Stimulated activated naive CD8-positive, alpha-beta T cell treated with anti-CD3 and anti-CD28 coated beads, Interleukin-15, amount 100 ng/mL, for 72 hours (primary cell): ENCODE results near the gene RND2.
A peak's percentile ranks its signal among the peaks of the same experiment; 100 is the strongest.
"Not testable (repeated sequence)": the region's sequence is repeated elsewhere in the genome, so short reads cannot be mapped to it uniquely, and the experiment has no call there.

Experiments used
- ATAC-seq: fragments of 150-1000 bp; cut with Tn5 transposase; 2 replicates; pipeline ENCODE4 v1.10.0; 2021; ENCODE audit warnings: mild to moderate bottlenecking, moderate library complexity
- DNase-seq, 2 donors: peaks; one replicate each; pipeline ENCODE4 v3.0.0; 2021 to 2022
- H3K27ac Mint-ChIP-seq, 2 donors: one replicate each; pipeline ENCODE4 v1.8.0; 2022; ENCODE audit warnings: mild to moderate bottlenecking in 2 of 2, mixed read lengths in 2 of 2, moderate library complexity in 2 of 2
- H3K27me3 Mint-ChIP-seq: one replicate; pipeline ENCODE4 v1.8.0; 2022; ENCODE audit warnings: mixed read lengths
- H3K4me1 Mint-ChIP-seq: one replicate; pipeline ENCODE4 v1.8.0; 2022; ENCODE audit warnings: mild to moderate bottlenecking, mixed read lengths
- H3K4me3 Mint-ChIP-seq, 2 donors: one replicate each; pipeline ENCODE4 v1.8.0; 2022; ENCODE audit warnings: mild to moderate bottlenecking in 2 of 2, mixed read lengths in 2 of 2, moderate library complexity in 1 of 2
- H3K9me3 Mint-ChIP-seq, 2 donors: one replicate each; pipeline ENCODE4 v1.8.0; 2022; ENCODE audit warnings: mixed read lengths in 2 of 2

The RND2 gene

GRCh38 chr17:43031666-43032065, 6.6 kb downstream of the RND2 start:
- Mint-ChIP-seq H3K4me3 (no peak overlapping the region), H3K9me3 (no peaks in the 10 kb centered on the region), H3K27me3 (no peaks in the 10 kb centered on the region), H3K27ac (no peak overlapping the region), H3K4me1 (no peaks in the 10 kb centered on the region)
- ATAC-seq (no peak), DNase-seq (no peak)

GRCh38 chr17:43033948-43034881, 9.2 kb downstream of the RND2 start:
- Mint-ChIP-seq H3K4me1 (no peaks in the 10 kb centered on the region), H3K27me3 (no peaks in the 10 kb centered on the region), H3K4me3 (no peak overlapping the region), H3K9me3 (no peaks in the 10 kb centered on the region), H3K27ac (no peak overlapping the region)
- DNase-seq (no peak), ATAC-seq (no peak)

GRCh38 chr17:43034894-43035293, 9.9 kb downstream of the RND2 start:
- Mint-ChIP-seq H3K4me3 (no peak overlapping the region), H3K9me3 (no peaks in the 10 kb centered on the region), H3K27ac (peak overlapping the region in 1 of 2 donors; percentile 28)

GRCh38 chr17:43039646-43040045, 14.6 kb downstream of the RND2 start:
- Mint-ChIP-seq H3K27me3 (no peaks in the 10 kb centered on the region), H3K4me1 (no peaks in the 10 kb centered on the region), H3K27ac (no peak overlapping the region), H3K9me3 (no peaks in the 10 kb centered on the region), H3K4me3 (no peak overlapping the region)
- ATAC-seq: no peak
- DNase-seq: no peak

More at GRCh38 chr17:43034894-43035293, 9.9 kb downstream of the RND2 start:
- DNase-seq (no peak), ATAC-seq (no peak)
- Mint-ChIP-seq H3K4me1 (no peaks in the 10 kb centered on the region), H3K27me3 (no peaks in the 10 kb centered on the region)

GRCh38 chr17:43040655-43041054, 15.6 kb downstream of the RND2 start:
- H3K4me1 Mint-ChIP-seq: no peaks in the 10 kb centered on the region
- no peaks in the 10 kb centered on the region for H3K27me3 Mint-ChIP-seq
- H3K4me3 Mint-ChIP-seq: no peak overlapping the region
- H3K9me3 Mint-ChIP-seq: no peaks in the 10 kb centered on the region
- ATAC-seq (no peak), DNase-seq (no peak)
- peak overlapping the region in 1 of 2 donors; percentile 13 for H3K27ac Mint-ChIP-seq

GRCh38 chr17:43042025-43042628, 17.1 kb downstream of the RND2 start:
- Mint-ChIP-seq H3K4me3 (no peak overlapping the region), H3K27ac (no peak overlapping the region), H3K4me1 (no peaks in the 10 kb centered on the region), H3K27me3 (no peaks in the 10 kb centered on the region), H3K9me3 (no peaks in the 10 kb centered on the region)
- ATAC-seq: no peak
- no peak for DNase-seq

- DNase-seq (no peak), ATAC-seq (no peak)
- no peak overlapping the region for H3K4me3 Mint-ChIP-seq
- H3K9me3 Mint-ChIP-seq: no peaks in the 10 kb centered on the region
- H3K27ac Mint-ChIP-seq: peak overlapping the region in 1 of 2 donors; percentile 71
- H3K4me1 Mint-ChIP-seq: no peaks in the 10 kb centered on the region
- H3K27me3 Mint-ChIP-seq: no peaks in the 10 kb centered on the region
Measured at GRCh38 chr17:43043307-43043706, 18.3 kb downstream of the RND2 start.

GRCh38 chr17:43044024-43044423, 19.0 kb downstream of the RND2 start:
- H3K27me3 Mint-ChIP-seq: no peaks in the 10 kb centered on the region
- no peak for ATAC-seq
- no peak overlapping the region for H3K4me3 Mint-ChIP-seq
- H3K4me1 Mint-ChIP-seq: no peaks in the 10 kb centered on the region
- no peaks in the 10 kb centered on the region for H3K9me3 Mint-ChIP-seq
- no peak overlapping the region for H3K27ac Mint-ChIP-seq
- no peak for DNase-seq

- H3K4me1 Mint-ChIP-seq: no peaks in the 10 kb centered on the region
- no peaks in the 10 kb centered on the region for H3K9me3 Mint-ChIP-seq
- DNase-seq (no peak), ATAC-seq (no peak)
- H3K27ac Mint-ChIP-seq: no peak overlapping the region
- H3K27me3 Mint-ChIP-seq: no peaks in the 10 kb centered on the region
- no peak overlapping the region for H3K4me3 Mint-ChIP-seq
Measured at GRCh38 chr17:43051969-43052368, 26.9 kb downstream of the RND2 start.

- H3K4me1 Mint-ChIP-seq, H3K27me3 Mint-ChIP-seq, ATAC-seq, H3K9me3 Mint-ChIP-seq, H3K4me3 Mint-ChIP-seq, DNase-seq: not testable (repeated sequence)
- peak overlapping the region in 1 of 2 donors; percentile 52 for H3K27ac Mint-ChIP-seq
Measured at GRCh38 chr17:43053008-43053407, 28.0 kb downstream of the RND2 start.

- Mint-ChIP-seq H3K9me3 (no peaks in the 10 kb centered on the region), H3K27ac (no peak overlapping the region), H3K4me3 (no peak overlapping the region), H3K4me1 (no peaks in the 10 kb centered on the region), H3K27me3 (no peaks in the 10 kb centered on the region)
- DNase-seq (no peak), ATAC-seq (no peak)
Measured at GRCh38 chr17:43056051-43056450, 31.0 kb downstream of the RND2 start.

- no peaks in the 10 kb centered on the region for H3K9me3 Mint-ChIP-seq
- H3K27me3 Mint-ChIP-seq: no peaks in the 10 kb centered on the region
- DNase-seq (no peak), ATAC-seq (no peak)
- H3K27ac Mint-ChIP-seq: no peak overlapping the region
- no peaks in the 10 kb centered on the region for H3K4me1 Mint-ChIP-seq
- no peak overlapping the region for H3K4me3 Mint-ChIP-seq
Measured at GRCh38 chr17:43062984-43063638, 38.1 kb downstream of the RND2 start.

GRCh38 chr17:43068570-43069367, 43.7 kb downstream of the RND2 start:
- H3K27me3 Mint-ChIP-seq: no peaks in the 10 kb centered on the region
- DNase-seq (no peak), ATAC-seq (no peak)
- H3K4me1 Mint-ChIP-seq: no peaks in the 10 kb centered on the region
- H3K4me3 Mint-ChIP-seq: no peak overlapping the region
- H3K9me3 Mint-ChIP-seq: no peaks in the 10 kb centered on the region
- H3K27ac Mint-ChIP-seq: no peak overlapping the region

- ATAC-seq (no peak), DNase-seq (no peak)
- no peaks in the 10 kb centered on the region for H3K4me1 Mint-ChIP-seq
- no peak overlapping the region for H3K4me3 Mint-ChIP-seq
- no peaks in the 10 kb centered on the region for H3K27me3 Mint-ChIP-seq
- H3K27ac Mint-ChIP-seq: no peak overlapping the region
- H3K9me3 Mint-ChIP-seq: no peaks in the 10 kb centered on the region
Measured at GRCh38 chr17:43069368-43069898, 44.4 kb downstream of the RND2 start.

- Mint-ChIP-seq H3K27ac (no peak overlapping the region), H3K4me1 (no peaks in the 10 kb centered on the region), H3K4me3 (no peak overlapping the region), H3K27me3 (no peaks in the 10 kb centered on the region), H3K9me3 (no peaks in the 10 kb centered on the region)
- DNase-seq (no peak), ATAC-seq (no peak)
Measured at GRCh38 chr17:43070257-43070656, 45.2 kb downstream of the RND2 start.
